GM21381 (cell line): ENCODE data around the gene PRR5.
"Not testable (repeated sequence)": the region's sequence is repeated elsewhere in the genome, so short reads cannot be mapped to it uniquely, and the experiment has no call there.

Experiments used
- ATAC-seq: cut with Tn5 transposase; IDR thresholded peaks from one replicate; pipeline ENCODE4 v1.9.1; 2021; ENCODE audit warnings: mild to moderate bottlenecking, moderate library complexity; ENCODE audit not compliant: unreplicated experiment

The PRR5 gene

GRCh38 chr22:44701824-44702478, at the start of gene PRR5:
PRR5 (plus strand) TSS chr22:44702204; CDS start chr22:44702475, 271 bp downstream.
- ATAC-seq = peak; percentile 77

- not testable (repeated sequence) for ATAC-seq
Observed at GRCh38 chr22:44652866-44653265, 49.1 kb upstream of the PRR5 start.

DNA sequence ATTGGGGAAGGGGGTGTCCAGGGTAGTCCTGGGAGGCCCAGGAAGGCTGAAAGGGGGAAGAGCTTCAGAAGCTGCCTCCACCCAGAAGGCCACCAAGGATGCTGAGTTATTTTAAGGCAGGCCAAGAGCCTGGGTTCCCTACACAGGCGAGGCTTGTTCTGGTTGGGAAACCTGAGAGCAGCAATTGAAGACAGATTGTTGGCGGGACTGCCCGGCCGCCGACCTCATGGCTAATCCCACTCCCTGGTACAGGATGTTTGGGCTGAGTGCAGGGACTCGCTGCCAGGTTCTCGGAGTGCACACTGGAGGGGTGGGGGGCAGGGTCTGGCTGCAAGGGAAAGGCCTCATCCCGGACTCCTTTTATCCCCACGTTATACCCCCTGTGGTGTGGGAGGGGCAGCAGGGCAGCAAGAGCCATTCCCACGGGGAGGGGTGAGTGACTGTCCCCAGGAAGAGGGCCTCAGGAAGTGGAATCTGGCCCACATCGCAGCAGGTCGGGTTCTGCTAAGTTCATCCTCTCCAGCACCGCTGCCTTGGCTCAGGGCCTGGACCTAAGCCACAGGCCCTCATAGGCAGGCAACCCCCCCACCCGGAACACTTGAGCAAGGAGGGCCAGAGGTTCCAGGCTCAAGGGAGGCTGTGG, 43.6 kb upstream of the PRR5 start:
- ATAC-seq = no peak

DNA sequence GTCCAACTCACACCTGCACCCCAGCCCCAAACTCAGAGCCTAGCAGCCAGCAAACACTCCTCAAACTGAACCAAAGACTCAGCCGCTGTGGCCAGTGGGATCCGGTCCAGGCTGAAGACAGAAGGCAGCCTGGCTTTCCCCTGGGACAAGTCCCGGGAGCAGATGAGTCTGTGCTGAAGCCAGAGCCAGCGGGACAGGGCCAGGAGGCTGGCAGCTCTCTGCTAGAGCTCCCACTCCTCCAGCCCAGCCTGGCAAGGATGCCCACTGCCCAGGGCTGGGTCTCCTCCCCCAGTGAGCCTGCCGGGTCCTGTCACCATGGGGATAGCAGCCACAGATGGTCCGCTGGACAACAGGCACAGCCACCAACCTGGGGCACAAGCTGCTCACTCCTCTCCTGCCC, 42.9 kb upstream of the PRR5 start:
- ATAC-seq = no peak

DNA sequence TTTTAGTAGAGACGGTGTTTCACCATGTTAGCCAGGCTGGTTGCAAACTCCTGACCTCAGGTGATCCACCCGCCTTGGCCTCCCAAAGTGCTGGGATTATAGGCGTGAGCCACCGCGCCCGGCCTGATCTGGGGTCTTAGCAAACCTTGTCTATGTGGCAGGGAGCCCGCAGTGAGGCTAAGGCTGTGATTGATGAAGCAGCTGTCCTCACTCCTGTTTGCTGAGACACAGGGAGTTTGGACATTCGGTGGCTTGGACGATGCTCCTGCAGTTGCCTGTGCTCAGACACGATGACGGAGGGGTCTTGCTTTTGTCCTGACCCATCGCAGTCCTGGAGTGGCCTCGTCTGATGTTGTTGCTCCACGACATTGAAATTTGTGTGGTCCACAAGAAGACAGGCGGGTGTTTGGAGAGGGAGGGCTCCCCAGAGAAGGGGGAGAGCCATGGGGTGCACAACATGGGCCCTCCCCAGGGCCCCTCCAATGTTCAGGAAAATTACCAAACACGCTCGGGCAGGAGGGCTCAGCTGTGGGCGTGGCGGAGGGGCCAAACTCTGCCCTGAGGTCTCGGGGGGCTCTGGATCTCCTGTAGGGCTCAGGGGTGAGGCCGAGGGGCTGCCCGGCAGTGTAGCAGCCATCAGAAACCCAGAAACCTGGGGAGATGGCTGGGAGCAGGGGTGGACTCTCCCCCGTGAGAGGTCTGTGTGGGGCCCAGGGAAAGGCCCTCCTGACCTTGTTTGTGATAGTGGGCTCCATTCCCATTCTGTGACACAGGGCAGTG, 41.8 kb upstream of the PRR5 start:
- no peak for ATAC-seq

GRCh38 chr22:44661070-44661469, 40.9 kb upstream of the PRR5 start:
- no peak for ATAC-seq

DNA sequence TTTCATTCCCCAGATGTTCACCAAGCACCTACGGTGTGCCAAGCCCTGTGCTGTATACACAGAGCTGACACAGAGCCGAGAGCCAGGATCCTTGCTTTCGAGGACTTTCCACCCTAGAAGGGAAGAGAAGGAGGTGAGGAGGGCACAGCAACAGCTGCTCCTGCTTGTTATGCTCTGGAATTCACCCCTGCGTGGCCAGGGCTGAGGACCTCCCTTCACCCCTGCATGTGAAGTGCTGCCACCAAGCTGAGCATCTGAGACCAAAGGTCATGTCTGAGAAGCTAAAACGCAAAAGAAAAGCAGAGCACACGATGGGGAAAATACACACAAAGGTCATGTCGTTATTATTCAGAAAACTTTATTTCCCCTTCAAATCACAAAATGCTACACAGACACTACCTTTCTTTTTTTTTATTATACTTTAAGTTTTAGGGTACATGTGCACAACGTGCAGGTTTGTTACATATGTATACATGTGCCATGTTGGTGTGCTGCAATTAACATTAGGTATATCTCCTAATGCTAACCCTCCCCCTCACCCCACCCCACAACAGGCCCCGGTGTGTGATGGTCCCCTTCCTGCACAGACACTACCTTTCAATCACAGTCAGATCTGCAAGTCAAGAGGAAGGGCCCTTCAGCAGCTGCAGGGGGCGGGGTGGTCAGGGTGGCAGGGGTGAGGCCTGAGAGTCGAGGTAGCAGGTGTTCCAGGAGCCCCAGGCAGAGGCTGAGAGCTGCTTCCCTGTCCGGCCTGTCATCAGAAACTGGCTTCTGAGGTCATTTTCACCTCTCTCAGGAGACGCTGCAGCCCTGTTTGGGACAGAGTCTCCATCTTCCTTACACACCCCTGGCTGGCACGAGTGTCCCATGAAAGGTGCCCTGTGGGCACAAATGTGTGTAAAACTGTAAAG, 40.1 kb upstream of the PRR5 start:
- no peak for ATAC-seq

GRCh38 chr22:44663256-44663999, 38.6 kb upstream of the PRR5 start:
- no peak for ATAC-seq

DNA sequence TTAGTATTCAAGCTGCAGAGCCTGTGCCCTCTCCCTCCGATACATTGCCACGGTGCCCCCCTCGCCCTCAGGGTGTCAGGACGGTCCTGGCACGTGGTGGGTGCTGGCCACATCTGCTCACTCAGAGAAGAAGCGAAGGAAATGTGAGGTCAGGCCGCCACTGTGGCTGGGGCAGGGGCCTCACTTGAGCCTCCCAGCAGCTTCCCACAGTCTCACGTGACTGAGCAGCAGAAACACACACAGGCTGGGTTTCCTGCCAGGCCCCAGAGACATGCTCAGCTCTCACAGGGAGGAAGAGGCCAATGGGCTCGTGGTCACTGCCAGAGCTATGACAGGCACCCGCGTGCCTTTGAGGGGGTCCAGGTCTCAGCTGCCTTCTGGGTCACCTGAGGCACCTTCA, 37.9 kb upstream of the PRR5 start:
- ATAC-seq = no peak

DNA sequence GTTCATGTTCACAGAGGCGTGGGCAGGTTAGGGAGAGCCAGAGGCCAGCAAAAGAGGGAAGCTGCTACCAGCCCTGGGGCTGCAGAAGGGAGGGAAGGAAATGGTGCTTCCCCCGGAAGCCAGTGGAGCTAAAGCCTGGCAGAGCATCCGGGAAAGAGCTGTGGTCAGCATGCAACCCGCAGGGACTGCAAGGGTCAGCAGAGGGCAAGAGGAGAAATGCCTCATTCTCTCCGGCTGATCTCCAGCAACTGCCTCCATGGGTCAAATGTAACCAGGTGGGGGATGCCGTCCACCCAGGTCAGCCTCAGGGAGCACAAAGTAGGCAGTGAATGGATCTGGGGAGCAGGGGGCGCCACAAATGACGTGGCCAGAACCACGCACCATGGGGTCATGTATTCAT, 36.9 kb upstream of the PRR5 start:
- no peak for ATAC-seq

DNA sequence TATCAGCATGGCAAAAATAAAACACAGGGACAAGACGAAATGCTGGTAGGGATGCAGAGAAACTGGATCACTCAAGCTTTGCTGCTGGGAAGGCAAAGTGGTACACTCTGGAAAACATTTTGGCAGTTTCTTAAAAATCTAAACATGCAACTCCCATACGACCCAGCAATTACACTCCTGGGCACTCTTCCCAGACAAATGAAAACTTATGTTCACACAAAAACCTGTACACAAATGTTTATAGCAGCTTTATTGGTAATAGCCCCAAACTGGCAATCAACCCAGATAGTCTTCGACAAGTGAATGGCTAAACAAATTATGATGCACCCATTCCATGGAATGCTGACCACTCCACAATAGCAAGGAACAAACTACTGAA, 35.8 kb upstream of the PRR5 start:
- ATAC-seq = no peak

DNA sequence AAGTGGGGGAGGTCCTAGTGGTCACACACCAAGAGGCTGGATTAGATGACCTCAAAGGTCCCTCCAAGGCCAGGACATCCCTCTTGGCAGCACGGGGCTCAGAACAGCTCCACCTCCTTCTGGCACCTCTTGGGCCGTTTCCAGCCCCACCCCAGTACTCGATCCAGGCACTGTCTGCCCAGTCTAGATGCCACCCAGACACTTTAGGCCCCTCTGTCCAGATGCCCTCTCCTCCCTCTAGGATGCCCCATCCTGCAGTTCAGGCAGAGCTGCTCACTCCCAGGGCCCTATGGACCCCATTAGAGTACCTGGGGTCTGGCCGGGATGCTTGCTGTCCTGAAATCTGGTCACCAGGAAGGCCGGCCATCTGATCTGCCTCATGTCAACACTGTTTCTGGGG, 34.7 kb upstream of the PRR5 start:
- ATAC-seq = no peak

- ATAC-seq = no peak
Observed at GRCh38 chr22:44667829-44668189, 34.2 kb upstream of the PRR5 start.

DNA sequence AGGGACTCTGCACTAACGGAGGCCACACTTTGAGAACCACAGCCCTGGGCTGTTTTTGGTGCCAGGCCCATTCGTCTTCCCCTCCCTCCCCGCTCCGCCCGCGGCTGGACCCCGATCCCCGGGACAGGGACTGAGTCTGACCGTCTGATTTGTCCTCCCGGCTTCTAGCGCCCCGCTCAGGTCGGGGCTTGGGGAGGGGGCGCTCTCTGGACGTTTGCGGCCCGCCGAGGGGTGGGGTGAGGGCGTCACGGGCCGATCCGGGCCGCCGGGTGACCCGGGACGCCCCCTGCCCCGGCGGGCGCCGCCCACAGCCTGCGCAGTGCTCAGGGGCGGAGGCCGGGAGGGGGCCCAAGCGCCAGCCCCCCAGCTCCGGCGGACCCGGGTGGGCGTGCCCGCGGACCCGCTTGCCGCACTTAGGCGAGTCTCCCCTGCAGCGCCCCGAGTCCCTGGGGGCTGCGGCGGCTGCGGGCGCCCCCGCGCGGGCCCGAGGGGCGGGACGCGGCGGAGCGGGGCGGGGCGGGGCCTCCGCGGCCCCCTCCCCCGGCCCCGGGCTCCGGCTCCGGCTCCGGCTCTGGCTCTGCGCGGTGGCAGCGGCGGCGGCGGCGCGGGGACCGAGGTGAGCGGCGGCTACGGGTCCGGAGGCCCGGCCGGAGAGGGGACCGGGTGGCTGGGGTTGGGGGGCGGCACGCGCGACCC, 33.7 kb upstream of the PRR5 start:
- ATAC-seq = no peak

- no peak for ATAC-seq
Observed at GRCh38 chr22:44668886-44669521, 33.0 kb upstream of the PRR5 start.

DNA sequence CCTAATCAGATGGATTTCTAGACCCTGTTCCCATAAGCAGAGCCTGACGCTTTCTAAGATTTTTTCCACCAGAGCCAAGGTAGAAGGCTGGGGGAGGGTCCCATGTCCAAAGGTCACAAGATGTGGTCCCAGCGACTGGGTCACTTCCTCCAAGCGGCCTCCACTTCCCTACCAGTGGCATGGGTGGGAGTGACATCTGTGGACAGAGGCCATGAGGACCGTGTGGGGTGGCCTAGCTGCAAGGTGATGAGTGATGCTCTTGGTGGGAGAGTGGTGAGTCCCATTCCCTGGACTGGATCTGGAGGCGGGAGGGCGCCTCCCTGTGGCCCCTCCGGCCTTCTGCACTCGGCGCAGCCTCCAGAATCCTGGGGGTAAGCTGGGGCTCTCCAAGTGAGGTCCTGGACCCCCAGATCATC, 32.4 kb upstream of the PRR5 start:
- ATAC-seq = no peak

DNA sequence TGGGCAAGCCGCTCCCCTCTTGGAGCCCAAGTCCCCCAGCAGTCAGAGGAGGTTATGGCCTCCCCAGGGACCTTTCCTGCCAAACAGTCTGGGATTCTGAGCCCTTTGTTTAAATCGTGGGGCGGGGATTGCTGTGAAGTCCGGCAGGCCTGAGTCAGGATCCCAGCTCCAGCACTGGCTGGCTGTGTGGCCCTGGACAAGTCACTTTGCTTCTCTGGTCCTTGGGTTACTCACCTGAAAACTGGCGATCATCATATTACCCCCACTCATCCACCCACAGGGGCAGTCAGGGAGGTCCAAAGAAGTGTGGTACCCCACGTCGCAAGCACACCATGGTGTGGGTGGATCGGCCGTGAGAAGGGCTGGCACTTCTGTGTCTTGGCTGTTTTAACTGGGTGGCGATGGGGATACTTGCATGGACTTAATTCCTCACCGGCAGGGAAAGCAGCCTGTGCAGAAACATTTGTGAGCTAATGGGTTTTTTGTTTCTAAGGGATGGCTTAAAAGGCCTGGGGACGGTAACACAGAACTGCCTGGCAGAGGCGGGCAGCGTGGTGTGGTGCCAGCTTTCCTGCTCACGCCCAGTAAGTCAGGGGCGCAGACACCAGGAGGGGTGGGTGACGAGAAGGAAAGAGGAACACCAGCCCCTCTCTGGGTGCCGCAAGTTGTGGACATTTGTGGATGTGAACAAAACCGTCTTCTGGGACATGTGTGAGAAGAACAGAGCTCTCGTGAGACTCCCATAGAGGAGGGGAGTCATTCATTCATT, 31.6 kb upstream of the PRR5 start:
- ATAC-seq = no peak

GRCh38 chr22:44671742-44672141, 30.3 kb upstream of the PRR5 start:
- ATAC-seq = no peak

- ATAC-seq = no peak
Observed at GRCh38 chr22:44672632-44673031, 29.4 kb upstream of the PRR5 start.
